HL-60 (cell line): ENCODE data around the gene IRGQ.

Experiments
- DNase-seq, 2 experiments: peaks; one replicate each; pipeline ENCODE4 v3.0.0-alpha.2; 2010 to 2020; ENCODE audit warnings: low read depth in 1 of 2, low spot score in 1 of 2
- H3K27ac ChIP-seq: fragments of 250-450 bp; sonication (Bioruptor Pico); replicated peaks from 2 replicates; pipeline ENCODE4 v1.5.1; 2020; ENCODE audit warnings: mild to moderate bottlenecking, moderate library complexity
- H3K27me3 ChIP-seq: fragments of 250-450 bp; sonication (Bioruptor Pico); 2 replicates; pipeline ENCODE4 v1.5.1; 2021; ENCODE audit warnings: mild to moderate bottlenecking, moderate library complexity; ENCODE audit not compliant: insufficient read depth, poor library complexity, severe bottlenecking
- H3K4me3 ChIP-seq: replicated peaks from 2 replicates; pipeline ENCODE4 v1.5.1; 2011; ENCODE audit warnings: mild to moderate bottlenecking, control low read depth, low read length; ENCODE audit not compliant: insufficient read depth
- GABPA ChIP-seq: IDR thresholded peaks from 2 replicates; pipeline ENCODE4 v1.6.1; 2012; ENCODE audit warnings: low read depth
- POLR2AphosphoS5 ChIP-seq: IDR thresholded peaks from 2 replicates; pipeline ENCODE4 v1.6.1; 2012; ENCODE audit warnings: low read depth
- SPI1 ChIP-seq: IDR thresholded peaks from 2 replicates; pipeline ENCODE4 v1.6.1; 2012; ENCODE audit warnings: low read depth, mild to moderate bottlenecking, borderline replicate concordance
- TF ChIP-seq, protein P1 (sequence below): IDR thresholded peaks from 2 replicates; pipeline ENCODE4 v1.6.1; 2012; ENCODE audit warnings: low read depth; ENCODE audit not compliant: insufficient replicate concordance
- TF ChIP-seq, protein P2 (sequence below): IDR thresholded peaks from one replicate; pipeline ENCODE4 v1.5.1; 2011; ENCODE audit warnings: low read length, control low read depth, inconsistent platforms; ENCODE audit not compliant: insufficient read depth

The IRGQ gene

DNA sequence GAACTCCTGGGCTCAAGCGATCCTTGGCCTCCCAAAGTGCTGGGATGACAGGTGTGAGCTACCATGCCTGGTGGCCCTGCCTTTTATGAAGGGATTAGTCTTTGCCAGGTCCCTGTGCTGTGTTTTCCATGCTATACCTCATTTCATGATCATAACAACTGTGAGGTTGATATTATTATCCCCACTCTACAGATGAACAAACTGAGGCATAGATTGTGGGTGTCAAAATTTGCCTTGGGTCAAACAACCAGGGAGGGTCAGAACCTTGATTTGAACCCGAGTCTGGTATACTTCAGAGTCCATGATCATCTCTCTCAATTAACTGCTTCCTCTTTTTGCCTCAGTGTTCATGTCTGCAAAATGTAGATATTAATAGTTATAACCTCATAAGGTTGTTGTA is 13.4 kb downstream of the IRGQ start:
- TF ChIP-seq, protein P1, sequence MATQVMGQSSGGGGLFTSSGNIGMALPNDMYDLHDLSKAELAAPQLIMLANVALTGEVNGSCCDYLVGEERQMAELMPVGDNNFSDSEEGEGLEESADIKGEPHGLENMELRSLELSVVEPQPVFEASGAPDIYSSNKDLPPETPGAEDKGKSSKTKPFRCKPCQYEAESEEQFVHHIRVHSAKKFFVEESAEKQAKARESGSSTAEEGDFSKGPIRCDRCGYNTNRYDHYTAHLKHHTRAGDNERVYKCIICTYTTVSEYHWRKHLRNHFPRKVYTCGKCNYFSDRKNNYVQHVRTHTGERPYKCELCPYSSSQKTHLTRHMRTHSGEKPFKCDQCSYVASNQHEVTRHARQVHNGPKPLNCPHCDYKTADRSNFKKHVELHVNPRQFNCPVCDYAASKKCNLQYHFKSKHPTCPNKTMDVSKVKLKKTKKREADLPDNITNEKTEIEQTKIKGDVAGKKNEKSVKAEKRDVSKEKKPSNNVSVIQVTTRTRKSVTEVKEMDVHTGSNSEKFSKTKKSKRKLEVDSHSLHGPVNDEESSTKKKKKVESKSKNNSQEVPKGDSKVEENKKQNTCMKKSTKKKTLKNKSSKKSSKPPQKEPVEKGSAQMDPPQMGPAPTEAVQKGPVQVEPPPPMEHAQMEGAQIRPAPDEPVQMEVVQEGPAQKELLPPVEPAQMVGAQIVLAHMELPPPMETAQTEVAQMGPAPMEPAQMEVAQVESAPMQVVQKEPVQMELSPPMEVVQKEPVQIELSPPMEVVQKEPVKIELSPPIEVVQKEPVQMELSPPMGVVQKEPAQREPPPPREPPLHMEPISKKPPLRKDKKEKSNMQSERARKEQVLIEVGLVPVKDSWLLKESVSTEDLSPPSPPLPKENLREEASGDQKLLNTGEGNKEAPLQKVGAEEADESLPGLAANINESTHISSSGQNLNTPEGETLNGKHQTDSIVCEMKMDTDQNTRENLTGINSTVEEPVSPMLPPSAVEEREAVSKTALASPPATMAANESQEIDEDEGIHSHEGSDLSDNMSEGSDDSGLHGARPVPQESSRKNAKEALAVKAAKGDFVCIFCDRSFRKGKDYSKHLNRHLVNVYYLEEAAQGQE, result no peak
- TF ChIP-seq SPI1, result no peak
- no peak for TF ChIP-seq GABPA
- TF ChIP-seq POLR2AphosphoS5, result no peak
- TF ChIP-seq, protein P2, sequence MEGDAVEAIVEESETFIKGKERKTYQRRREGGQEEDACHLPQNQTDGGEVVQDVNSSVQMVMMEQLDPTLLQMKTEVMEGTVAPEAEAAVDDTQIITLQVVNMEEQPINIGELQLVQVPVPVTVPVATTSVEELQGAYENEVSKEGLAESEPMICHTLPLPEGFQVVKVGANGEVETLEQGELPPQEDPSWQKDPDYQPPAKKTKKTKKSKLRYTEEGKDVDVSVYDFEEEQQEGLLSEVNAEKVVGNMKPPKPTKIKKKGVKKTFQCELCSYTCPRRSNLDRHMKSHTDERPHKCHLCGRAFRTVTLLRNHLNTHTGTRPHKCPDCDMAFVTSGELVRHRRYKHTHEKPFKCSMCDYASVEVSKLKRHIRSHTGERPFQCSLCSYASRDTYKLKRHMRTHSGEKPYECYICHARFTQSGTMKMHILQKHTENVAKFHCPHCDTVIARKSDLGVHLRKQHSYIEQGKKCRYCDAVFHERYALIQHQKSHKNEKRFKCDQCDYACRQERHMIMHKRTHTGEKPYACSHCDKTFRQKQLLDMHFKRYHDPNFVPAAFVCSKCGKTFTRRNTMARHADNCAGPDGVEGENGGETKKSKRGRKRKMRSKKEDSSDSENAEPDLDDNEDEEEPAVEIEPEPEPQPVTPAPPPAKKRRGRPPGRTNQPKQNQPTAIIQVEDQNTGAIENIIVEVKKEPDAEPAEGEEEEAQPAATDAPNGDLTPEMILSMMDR, result no peak
- no peak for DNase-seq
- no peak overlapping the region for H3K27ac ChIP-seq
- no peaks in the 10 kb centered on the region for H3K27me3 ChIP-seq
- H3K4me3 ChIP-seq, result no peak overlapping the region

DNA sequence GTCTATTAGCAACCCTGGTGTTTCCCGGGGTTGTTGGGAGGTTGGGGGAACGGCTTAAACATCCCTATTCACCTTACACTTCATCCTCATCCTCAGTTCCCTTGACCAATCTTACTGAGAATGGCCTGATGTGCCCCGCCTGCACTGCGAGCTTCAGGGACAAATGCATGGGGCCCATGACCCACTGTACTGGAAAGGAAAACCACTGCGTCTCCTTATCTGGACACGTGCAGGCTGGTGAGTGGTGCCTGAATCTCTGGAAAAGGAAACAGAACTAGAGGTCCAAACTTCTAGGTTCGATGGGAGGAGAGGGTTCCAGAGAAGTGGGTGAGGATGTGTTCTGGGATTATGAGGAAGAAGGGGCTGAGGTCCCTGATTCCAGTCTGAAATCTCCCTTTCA is 14.5 kb downstream of the IRGQ start:
- DNase-seq, result no peak
- Histone ChIP-seq H3K27ac (no peak overlapping the region), H3K4me3 (no peak overlapping the region), H3K27me3 (no peaks in the 10 kb centered on the region)
- TF ChIP-seq, protein P2, result no peak

DNA sequence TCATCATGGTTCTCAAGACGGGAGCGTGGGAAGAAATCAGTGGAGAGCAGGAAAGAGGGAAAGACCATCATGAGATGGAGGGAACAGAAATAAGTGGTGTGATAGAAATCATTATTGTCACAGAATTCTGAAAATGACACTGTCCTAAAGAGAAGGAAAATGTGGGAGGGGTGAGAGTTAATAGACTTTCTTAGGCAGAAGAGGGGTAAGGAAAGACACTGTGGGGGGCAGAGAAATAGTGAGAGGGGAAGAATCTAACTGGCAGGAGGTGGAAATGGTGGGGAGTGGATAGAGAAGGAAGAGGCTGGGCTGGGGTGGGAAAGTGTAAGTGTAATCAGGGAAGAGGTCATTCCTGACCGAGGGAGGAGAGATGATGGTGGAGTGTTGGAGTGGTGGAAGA is 17.1 kb downstream of the IRGQ start:
- no peak for DNase-seq
- TF ChIP-seq SPI1 (no peak), POLR2AphosphoS5 (no peak), GABPA (no peak)
- TF ChIP-seq, protein P1, result no peak
- TF ChIP-seq, protein P2, result no peak
- H3K27me3 ChIP-seq, result no peaks in the 10 kb centered on the region
- no peak overlapping the region for H3K4me3 ChIP-seq
- no peak overlapping the region for H3K27ac ChIP-seq
